Activated T-helper 17 cell treated with anti-CD3 and anti-CD28 coated beads, Interleukin-2, amount 50 U/mL, for 72 hours (primary cell): ENCODE measurements around the gene ZNF714. TPM values are rescaled to one million over a fixed set of nuclear protein-coding genes. Genes with fewer than 3 reads are reported as not detected.
A peak's percentile ranks its signal among the peaks of the same experiment; 100 is the strongest.

Source experiments
- ATAC-seq: fragments of 150-1000 bp; cut with Tn5 transposase; replicated peaks from 2 replicates; pipeline ENCODE4 v1.10.0; 2021; ENCODE audit warnings: mild to moderate bottlenecking, moderate library complexity
- H3K27ac Mint-ChIP-seq: one replicate; pipeline ENCODE4 v1.8.0; 2022; ENCODE audit warnings: mixed read lengths
- H3K27me3 Mint-ChIP-seq: one replicate; pipeline ENCODE4 v1.8.0; 2022; ENCODE audit warnings: mixed read lengths
- H3K36me3 Mint-ChIP-seq: one replicate; pipeline ENCODE4 v1.8.0; 2022; ENCODE audit warnings: low read depth, mild to moderate bottlenecking, mixed read lengths
- H3K4me1 Mint-ChIP-seq: one replicate; pipeline ENCODE4 v1.8.0; 2022; ENCODE audit warnings: mixed read lengths
- H3K4me3 Mint-ChIP-seq: one replicate; pipeline ENCODE4 v1.8.0; 2022; ENCODE audit warnings: mild to moderate bottlenecking, mixed read lengths
- H3K9me3 Mint-ChIP-seq: one replicate; pipeline ENCODE4 v1.8.0; 2022; ENCODE audit warnings: mixed read lengths
- total RNA-seq, 2 donors: library from RNA; stranded (reverse); gene quantifications; one replicate each; pipeline ENCODE4 v1.2.3, GENCODE V29; 2022

The ZNF714 gene
- 10 to 100 TPM; 15.1 to 26.3 TPM for total RNA-seq

DNA sequence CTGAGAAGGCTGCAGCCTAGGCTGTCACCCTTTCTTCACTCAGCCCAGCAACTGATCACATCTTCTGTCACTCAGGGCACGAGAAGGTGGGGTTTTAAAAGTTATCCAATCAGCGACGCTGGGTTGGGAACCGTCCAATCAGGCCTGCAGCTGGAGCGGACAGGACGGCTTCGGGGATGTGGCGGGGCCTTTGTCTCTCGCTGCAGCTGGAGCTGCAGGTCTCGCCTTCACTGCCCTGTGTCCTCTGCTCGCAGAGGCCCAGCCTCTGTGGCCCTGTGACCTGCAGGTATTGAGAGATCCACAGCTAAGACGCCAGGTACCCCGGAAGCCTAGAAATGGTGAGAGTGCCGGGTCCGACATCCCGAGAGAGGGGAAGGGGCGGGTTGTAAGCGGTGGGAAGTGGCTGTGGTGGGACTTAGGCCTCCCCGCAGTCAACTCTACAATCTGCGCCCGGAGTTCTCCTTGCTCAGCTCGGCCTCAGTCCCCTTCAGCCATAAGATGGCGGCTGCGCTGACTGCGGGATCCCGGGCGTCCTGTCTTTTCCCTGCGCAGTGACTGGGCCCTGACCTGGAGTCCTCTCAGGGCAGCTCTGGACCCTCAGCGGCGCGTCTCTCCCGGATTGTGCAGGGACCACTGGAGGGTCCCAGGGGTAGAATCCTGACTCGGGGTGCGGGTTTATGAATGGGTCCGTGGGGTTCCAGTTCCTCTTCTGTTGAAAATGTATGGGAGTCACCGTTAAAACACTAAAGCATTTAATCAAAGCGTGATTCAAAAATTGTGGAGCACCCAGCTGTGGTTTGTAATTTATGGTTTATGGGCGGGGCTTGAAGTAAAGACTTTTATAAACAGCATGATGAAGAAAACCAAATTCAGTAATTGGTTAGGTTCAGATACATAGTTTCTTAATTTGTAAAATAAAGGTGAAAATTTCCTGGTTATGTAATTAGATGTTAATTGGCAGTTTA, at the start of gene ZNF714:
TSS of gene ZNF714 (plus strand) at position 193 of the 965 bp plus-strand sequence. CDS start 16,066 bp downstream, outside the sequence.
- H3K27ac Mint-ChIP-seq: peak within 1 kb of the TSS; percentile 94
- H3K9me3 Mint-ChIP-seq: no peaks in the 10 kb centered on the region
- no peaks in the 10 kb centered on the region for H3K27me3 Mint-ChIP-seq
- H3K4me1 Mint-ChIP-seq: peaks cover 8% of the 10 kb centered on the region
- H3K4me3 Mint-ChIP-seq: peak within 1 kb of the TSS; percentile 96
- peaks cover 30% of the 10 kb centered on the region for H3K36me3 Mint-ChIP-seq
- ATAC-seq: peak; percentile 98

DNA sequence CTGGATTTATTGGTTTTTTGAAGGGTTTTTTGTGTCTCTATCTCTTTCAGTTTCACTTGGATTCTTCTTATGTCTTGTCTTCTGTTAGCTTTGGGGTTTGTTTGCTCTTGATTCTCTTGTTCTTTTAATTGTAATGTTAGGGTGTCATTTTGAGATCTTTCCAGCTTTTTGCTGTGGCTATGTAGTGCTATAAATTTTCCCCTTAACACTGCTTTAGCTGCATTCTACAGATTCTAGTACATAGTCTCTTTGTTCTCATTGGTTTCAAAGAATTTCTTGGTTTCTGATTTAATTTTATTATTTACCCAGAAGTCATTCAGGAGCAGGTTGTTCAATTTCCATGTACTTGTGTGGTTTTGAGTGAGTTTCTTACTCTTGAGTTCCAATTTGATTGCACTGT, 37.0 kb upstream of the ZNF714 start:
- Mint-ChIP-seq H3K4me1 (peaks cover 6% of the 10 kb centered on the region), H3K36me3 (peaks cover 91% of the 10 kb centered on the region), H3K4me3 (no peak overlapping the region), H3K27me3 (no peaks in the 10 kb centered on the region), H3K9me3 (peaks cover 25% of the 10 kb centered on the region), H3K27ac (no peak overlapping the region)
- no peak for ATAC-seq

DNA sequence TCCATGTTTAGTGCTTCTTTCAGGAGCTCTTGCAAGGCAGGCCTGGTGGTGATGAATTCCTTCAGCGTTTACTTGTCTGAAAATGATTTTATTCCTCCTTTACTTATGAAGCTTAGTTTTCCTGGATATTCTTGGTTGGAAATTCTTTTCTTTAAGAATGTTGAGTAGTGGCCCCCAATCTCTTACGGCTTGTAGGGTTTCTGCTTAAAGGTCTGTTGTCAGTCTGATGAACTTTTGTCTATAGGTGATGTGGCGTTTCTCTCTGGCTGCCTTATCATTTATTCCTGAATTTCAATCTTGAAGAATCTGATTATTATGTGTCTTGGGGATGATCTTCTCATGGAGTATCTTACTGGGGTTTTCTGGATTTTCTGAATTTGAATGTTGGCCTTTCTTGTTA, 35.5 kb upstream of the ZNF714 start:
- H3K9me3 Mint-ChIP-seq: peaks cover 25% of the 10 kb centered on the region
- H3K4me3 Mint-ChIP-seq: no peak overlapping the region
- peaks cover 85% of the 10 kb centered on the region for H3K36me3 Mint-ChIP-seq
- H3K27me3 Mint-ChIP-seq: no peaks in the 10 kb centered on the region
- H3K27ac Mint-ChIP-seq: no peak overlapping the region
- ATAC-seq: no peak
- peaks cover 6% of the 10 kb centered on the region for H3K4me1 Mint-ChIP-seq

DNA sequence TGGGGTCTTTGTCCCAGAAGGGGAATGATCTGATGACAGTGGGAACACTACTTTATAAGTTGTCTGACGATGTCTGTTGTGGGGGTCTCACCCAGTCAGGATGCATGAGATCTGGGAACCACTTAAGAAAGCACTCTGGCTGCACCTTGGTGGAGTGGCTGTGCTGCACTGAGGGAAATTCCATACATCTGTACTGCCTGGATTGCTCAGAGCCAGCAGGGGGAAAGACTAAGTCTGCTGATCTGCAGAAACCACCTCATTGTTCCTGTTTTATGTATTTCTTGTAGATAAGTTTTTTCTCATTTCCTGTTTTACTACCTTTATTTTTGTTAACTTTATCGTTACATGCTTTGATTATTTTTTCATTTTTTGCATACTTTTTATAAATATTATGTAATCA, 34.3 kb upstream of the ZNF714 start:
- Mint-ChIP-seq H3K27ac (no peak overlapping the region), H3K27me3 (no peaks in the 10 kb centered on the region), H3K36me3 (peaks cover 85% of the 10 kb centered on the region), H3K4me3 (no peak overlapping the region), H3K9me3 (peaks cover 27% of the 10 kb centered on the region), H3K4me1 (peaks cover 6% of the 10 kb centered on the region)
- no peak for ATAC-seq

DNA sequence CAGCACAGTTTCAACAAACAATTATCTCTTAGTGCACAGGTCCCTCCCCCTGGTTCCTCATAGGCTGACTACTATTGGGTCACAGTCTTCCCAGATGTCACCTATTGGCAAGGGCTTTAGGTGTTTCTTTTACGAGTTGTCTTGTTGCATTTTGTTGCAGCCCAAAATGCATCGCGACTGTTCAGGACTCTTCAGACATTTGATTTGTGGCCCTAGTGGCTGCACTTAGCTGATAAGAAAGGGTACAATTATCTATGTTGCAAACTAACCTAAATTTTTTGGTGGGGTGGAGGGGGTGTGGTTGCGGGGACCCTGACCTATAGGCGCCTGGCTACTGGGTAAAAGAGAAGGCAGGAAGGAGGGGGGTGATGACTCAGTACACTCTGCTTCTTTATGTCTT, 29.1 kb upstream of the ZNF714 start:
- Mint-ChIP-seq H3K27ac (no peak overlapping the region), H3K27me3 (no peaks in the 10 kb centered on the region), H3K4me3 (no peak overlapping the region), H3K36me3 (peaks cover 85% of the 10 kb centered on the region), H3K4me1 (no peaks in the 10 kb centered on the region), H3K9me3 (peaks cover 17% of the 10 kb centered on the region)
- no peak for ATAC-seq

DNA sequence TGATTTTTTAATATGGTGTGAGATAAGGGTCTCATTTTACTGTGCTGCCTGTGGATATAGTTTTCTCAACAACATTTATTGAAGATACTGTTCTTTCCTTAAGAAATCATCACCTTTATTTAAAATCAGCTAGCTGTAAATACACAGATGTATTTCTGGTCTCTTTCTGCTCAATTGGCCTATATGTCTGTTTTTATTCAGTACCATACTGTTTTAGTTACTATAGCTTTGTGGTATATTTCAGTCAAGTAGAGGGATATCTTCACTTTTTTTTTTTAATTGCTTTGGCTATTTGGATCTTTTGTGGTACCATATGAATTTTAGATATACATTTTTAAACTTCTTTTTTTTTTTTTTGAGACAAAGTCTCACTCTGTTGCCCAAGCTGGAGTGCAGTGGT, 16.7 kb upstream of the ZNF714 start:
- Mint-ChIP-seq H3K27ac (no peak overlapping the region), H3K4me1 (no peaks in the 10 kb centered on the region), H3K9me3 (no peaks in the 10 kb centered on the region), H3K27me3 (no peaks in the 10 kb centered on the region), H3K4me3 (no peak overlapping the region), H3K36me3 (peaks cover 53% of the 10 kb centered on the region)
- ATAC-seq: no peak

DNA sequence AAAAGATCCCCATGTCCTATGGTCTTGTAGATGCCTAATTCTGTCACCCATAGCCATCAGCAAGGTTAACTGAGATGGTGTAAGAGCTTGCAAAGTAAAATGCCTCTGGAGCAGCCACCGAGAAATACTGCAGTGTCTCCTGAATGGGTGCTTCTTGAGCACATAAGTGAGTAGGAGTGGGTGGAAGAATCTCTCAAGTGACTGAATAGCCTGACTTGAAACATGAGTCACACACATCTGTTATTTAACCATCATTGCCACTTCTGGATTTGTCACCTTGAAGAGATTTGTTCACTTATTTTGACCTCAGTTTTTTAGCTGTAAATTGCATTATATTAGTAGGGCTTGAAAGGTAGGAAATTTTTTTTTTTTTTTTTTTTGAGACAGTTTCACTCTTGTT, 2.3 kb downstream of the ZNF714 start:
- Mint-ChIP-seq H3K9me3 (no peaks in the 10 kb centered on the region), H3K27me3 (no peaks in the 10 kb centered on the region), H3K27ac (no peak overlapping the region), H3K36me3 (peaks cover 34% of the 10 kb centered on the region), H3K4me3 (peak overlapping the region; percentile 96), H3K4me1 (peaks cover 8% of the 10 kb centered on the region)
- ATAC-seq: peak; percentile 69

DNA sequence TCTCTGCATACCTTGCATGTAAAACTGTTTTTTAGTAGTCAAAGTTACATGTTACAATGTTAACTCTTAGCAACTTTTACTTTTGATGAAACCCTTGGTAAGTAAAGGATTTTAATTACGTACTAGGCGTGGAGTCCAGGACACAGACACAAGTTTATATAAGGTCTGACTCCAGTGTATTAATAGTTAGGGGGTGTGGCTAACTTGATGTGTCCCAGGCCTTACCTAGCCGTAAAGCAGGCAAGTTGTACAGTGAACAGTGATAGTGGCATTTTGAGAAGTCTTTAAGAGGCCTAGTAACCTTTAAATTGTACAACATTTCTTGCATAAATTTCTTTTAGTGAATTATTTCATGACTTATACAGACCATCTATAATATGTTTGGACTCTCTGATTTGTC, 5.9 kb downstream of the ZNF714 start:
- ATAC-seq: no peak
- Mint-ChIP-seq H3K9me3 (no peaks in the 10 kb centered on the region), H3K4me1 (peaks cover 12% of the 10 kb centered on the region), H3K4me3 (no peak overlapping the region), H3K27ac (no peak overlapping the region), H3K36me3 (peaks cover 29% of the 10 kb centered on the region), H3K27me3 (no peaks in the 10 kb centered on the region)

DNA sequence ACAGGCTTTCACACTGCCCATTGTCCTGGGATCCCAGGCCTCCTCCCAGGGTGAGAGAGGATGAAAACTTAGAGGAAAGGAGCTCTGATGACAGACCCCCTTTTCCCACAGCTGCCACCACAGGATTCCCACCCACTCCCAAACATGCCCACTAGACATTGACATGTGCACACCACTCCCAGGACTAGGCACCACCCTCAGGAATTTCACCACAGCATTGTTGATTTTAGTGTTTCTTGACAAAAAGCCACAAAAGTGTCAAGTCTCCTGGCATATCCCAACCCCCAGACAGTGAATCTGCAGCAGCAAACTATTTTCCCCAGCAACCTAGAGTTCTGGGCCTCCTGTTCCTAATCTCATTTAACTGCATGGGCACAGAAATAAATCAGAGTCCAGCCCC, 10.1 kb downstream of the ZNF714 start:
- ATAC-seq: no peak
- Mint-ChIP-seq H3K9me3 (no peaks in the 10 kb centered on the region), H3K4me3 (no peak overlapping the region), H3K27me3 (no peaks in the 10 kb centered on the region), H3K36me3 (peaks cover 4% of the 10 kb centered on the region), H3K4me1 (peaks cover 4% of the 10 kb centered on the region), H3K27ac (no peak overlapping the region)

DNA sequence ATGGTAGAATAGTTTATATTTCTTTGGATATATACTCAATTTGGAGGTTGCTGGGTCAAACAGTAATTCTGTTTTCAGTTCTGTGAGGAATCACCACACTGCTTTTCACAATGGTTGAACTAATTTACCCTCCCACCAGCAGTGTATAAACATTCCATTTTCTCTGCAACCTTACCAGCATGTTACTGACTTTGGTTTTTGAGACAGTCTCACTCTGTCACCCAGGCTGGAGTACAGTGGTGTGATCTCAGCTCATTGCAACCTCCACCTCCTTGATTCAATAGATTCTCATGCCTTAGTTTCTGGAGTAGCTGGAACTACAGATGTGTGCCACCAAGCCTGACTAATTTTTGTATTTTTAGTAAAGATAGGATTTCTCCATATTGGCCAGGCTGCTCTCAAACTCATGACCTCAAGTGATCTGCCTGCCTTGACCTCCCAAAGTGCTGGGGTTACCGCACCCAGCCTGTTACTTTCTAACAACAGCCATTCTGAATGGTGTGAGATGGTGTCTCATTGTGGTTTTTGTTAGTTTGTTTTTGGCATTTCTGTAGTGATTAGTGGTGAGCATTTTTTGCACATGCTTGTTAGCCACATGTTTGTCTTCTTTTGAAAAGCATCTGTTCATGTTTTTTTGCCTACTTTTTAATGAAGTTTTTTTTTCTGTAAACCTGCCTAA, 12.5 kb downstream of the ZNF714 start:
- peaks cover 4% of the 10 kb centered on the region for H3K4me1 Mint-ChIP-seq
- no peak for ATAC-seq
- peaks cover 21% of the 10 kb centered on the region for H3K36me3 Mint-ChIP-seq
- H3K4me3 Mint-ChIP-seq: no peak overlapping the region
- H3K9me3 Mint-ChIP-seq: no peaks in the 10 kb centered on the region
- no peak overlapping the region for H3K27ac Mint-ChIP-seq
- H3K27me3 Mint-ChIP-seq: no peaks in the 10 kb centered on the region

DNA sequence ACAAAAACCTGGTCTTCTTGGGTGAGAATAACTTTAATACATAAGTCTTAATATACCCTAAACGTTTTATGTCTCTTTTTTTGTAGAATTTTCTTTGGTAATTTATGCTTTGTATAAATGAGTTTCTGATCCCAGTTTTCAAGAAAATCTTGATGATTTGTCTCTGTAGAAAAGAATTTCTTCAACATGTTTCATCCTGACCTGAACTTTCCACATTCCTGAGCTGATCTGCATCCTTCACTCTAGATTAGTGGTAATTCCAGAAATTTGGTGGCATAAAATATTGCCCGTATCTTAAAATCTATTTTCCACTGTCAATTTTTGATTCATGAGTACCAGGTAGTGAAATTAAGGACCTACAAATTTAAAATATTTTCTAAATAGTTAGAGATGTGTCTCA, 16.3 kb downstream of the ZNF714 start:
- Mint-ChIP-seq H3K27me3 (no peaks in the 10 kb centered on the region), H3K27ac (no peak overlapping the region), H3K9me3 (no peaks in the 10 kb centered on the region), H3K4me3 (no peak overlapping the region), H3K4me1 (no peaks in the 10 kb centered on the region), H3K36me3 (peaks cover 32% of the 10 kb centered on the region)
- no peak for ATAC-seq

DNA sequence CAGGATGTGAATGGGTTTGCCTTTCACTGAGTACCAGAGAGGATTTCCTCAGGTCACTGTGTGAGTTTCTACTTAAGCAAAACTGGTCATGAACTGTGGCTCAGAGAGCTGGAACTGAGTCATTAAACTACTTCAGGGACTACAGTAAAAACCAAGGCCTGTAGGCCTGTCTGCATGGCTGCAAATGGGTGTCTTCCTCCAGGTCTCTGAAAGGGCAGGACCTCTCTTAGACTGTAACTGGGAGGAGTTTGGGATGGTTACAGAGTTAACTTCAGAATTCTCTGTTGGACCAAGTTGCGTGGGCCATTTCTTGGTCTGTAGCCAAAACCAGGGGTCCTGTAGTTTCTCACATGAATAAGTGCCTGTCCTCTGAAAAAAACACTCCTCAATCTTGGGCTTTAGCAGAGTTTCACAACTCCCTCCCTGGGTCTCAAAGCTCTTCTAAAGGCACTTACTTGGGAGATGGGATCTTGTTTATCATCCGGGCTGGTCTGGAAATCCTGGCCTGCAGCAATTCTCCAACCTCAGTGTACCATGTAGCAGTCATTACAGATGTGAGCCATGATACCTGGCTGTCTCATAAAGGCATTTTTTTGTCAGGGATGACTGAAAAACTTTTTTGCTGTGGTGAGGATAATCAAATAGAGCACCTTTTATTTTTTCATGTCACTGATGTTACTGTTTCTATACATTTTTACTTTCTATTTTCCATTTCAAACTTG, 19.7 kb downstream of the ZNF714 start:
- Mint-ChIP-seq H3K36me3 (peaks cover 56% of the 10 kb centered on the region), H3K4me3 (no peak overlapping the region), H3K27ac (no peak overlapping the region), H3K4me1 (no peaks in the 10 kb centered on the region), H3K27me3 (no peaks in the 10 kb centered on the region), H3K9me3 (no peaks in the 10 kb centered on the region)
- peak; percentile 56 for ATAC-seq

DNA sequence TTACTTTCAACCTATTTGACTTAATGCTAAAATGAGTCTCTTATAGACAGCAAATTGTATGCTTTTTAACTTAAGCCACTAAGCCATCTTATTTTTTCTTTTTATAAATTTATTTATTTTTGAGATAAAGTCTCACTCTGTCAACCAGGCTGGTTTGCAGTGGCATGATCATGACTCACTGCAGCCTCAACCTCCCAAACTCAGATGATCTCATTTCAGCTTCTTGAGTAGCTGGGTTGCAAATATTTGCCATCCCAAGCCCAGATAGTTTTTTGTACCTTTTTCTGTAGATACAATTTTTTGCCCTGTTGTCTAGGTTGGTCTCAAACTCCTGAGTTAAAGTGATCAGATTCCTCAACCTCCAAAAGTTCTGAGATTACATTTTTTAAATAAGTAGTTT, 27.1 kb downstream of the ZNF714 start:
- H3K4me1 Mint-ChIP-seq: peaks cover 3% of the 10 kb centered on the region
- no peaks in the 10 kb centered on the region for H3K27me3 Mint-ChIP-seq
- H3K36me3 Mint-ChIP-seq: peaks cover 60% of the 10 kb centered on the region
- no peak overlapping the region for H3K27ac Mint-ChIP-seq
- ATAC-seq: no peak
- H3K9me3 Mint-ChIP-seq: peaks cover 4% of the 10 kb centered on the region
- no peak overlapping the region for H3K4me3 Mint-ChIP-seq

DNA sequence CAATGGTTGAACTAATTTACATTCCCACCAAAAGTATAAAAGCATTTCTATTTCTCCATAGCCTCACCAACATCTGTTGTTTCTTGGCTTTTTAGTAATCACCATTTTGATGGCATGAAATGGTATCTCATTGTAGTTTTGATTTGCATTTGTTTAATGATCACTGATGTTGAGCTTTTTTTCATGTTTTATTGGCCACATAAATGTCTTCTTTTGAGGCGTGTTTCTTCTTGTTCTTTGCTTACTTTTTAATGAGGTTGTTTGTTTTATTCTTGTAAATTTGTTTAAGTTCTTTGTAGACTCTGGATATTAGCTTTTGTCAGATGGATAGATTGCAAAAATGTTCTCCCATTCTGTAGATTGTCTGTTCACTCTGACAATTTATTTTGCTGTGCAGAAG, 28.2 kb downstream of the ZNF714 start:
- peaks cover 12% of the 10 kb centered on the region for H3K9me3 Mint-ChIP-seq
- no peak for ATAC-seq
- no peak overlapping the region for H3K4me3 Mint-ChIP-seq
- peaks cover 59% of the 10 kb centered on the region for H3K36me3 Mint-ChIP-seq
- no peak overlapping the region for H3K27ac Mint-ChIP-seq
- no peaks in the 10 kb centered on the region for H3K27me3 Mint-ChIP-seq
- peaks cover 3% of the 10 kb centered on the region for H3K4me1 Mint-ChIP-seq
